Measurements from ENCODE around the gene RICTOR.
"Not testable (repeated sequence)": the region's sequence is repeated elsewhere in the genome, so short reads cannot be mapped to it uniquely, and the experiment has no call there.

The RICTOR gene

DNA sequence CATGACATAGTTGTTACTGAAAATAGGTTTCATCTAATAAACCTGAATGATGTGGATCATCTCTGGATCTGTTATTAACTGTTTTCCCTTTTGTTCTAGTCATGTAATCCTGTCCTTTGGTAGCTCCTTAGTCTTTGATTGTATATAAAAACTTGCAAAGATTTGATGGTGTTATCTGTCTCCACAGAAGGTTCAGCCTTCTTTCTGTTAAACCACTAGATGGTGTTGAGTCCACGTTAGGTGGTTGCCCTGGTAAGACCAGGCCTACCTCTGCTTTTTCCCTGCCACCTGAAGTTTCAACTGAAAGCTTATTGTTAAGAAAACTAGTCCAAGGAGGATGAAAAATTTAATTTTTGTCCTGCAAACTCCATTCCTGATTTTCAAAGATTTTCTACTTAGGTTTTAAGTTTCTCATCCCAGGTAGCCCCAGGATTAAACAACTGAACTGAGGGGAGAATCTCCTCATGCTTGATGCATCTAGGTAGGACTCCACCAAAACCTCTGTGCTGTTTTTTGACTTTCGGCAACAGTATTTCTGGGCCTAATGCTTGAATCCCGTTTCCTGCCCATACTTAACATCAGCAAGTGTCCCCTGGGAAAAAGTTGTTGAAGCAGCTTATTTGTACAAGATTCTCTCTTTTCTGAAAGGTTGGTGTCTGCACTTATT is 68.5 kb downstream of the RICTOR start:
- DNase-seq = no peak

DNA sequence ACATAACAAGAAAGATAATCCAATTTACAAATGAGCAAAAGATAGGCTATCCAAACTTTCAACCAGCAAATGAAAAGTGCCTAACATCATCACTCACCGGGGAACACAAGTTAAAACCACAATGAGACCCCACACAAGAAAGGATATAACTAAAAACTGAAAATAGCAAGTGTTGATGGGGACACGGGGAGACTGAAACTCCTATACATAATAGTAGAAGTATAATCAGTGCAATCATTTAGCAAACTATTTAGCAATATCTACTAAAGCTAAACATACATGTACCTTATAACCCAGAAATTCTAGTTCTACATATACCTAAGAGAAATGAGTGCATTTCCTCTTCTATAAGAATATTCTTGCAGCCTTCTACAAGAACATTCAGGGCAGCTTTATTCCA is 72.5 kb downstream of the RICTOR start:
- DNase-seq = no peak

DNA sequence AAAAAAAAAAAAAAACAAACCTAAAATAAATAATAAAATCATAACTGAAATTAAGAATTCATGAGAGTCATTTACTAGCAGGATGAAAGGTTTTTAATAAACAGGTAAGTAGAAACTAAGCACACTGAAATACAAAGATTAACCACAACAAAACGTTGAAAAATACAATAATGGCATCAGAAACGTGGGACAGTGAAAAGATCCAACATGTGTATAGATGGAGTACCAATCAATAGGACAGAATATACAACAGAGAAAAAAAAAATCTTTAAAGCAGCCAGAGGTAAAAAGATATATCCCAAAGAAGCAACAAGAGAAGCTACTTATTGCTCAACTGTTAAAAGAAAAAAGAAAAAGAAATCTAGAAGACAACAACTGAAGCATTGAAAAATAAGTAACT is 75.2 kb downstream of the RICTOR start:
- DNase-seq = no peak

DNA sequence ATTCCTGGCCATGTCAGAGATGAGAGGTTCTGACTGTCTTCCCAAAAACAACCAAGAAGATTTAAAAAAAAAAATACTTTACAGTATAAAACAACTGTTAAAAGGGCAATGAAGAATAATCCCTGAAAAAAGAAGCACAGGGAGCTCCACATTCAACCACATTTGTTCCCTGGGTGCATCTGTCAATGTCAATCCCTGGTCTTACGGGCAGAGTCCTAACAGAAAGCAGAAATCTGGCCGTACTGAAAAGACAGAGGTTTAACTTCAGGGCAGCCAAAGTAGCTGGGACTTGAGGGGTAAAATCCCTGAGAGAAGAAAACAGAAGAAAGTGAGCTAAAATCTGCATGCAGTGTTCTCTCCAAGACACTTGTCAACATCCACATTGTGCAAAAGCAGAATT is 76.6 kb downstream of the RICTOR start:
- DNase-seq = no peak

- DNase-seq = no peak
Measured at GRCh38 chr5:38996123-38996522, 78.1 kb downstream of the RICTOR start.

DNA sequence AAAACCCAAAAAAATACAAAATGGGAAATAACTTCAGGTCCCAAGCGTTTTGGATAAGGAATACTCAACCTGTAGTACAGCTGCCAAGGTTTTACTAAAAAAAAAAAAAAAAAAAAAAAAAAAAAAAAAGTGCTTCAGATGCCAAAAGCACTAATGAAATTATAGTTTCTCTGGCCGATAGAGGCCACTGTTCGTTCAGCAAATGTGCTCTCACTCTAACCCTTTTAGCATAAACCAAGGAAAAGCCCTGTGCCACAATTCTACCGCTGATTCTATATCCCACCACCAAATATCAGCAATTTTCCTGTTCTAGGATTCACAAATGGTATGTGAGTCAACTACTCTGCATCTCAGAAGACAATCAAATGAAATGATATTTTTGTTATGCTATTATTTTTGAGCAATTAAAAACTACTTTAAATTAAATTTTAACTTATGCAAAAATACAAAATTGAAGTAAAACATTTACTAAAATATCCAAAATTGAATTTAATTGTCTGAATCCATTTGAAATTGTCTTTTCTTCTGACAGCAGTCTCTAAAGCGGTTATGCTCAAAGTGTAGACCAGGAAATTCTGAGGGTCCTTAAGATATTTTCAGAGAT is 79.8 kb downstream of the RICTOR start:
- no peak for DNase-seq

GRCh38 chr5:38989974-38990719 is 84.1 kb downstream of the RICTOR start:
- DNase-seq = not testable (repeated sequence)

GRCh38 chr5:38985909-38986452 is 88.2 kb downstream of the RICTOR start:
- DNase-seq = no peak

DNA sequence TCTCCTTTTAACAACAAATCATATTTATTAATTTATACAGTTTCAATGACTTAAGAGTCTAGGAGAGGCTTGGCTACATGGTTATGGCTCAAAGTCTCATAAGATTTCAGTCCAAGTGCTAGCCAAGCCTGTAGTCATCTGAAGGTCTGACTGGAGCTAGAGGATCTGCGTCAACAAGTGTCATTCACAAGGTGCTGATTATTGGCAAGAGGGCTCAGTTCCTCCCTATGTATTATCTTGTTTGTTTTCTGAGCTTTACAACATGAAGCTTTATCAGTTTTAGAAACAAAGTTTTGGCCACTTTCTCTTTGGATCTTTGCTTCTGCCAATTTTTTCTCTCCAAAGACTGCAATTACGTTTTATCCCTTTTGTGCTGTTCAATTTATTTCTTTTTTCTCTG is 94.7 kb downstream of the RICTOR start:
- DNase-seq = no peak

DNA sequence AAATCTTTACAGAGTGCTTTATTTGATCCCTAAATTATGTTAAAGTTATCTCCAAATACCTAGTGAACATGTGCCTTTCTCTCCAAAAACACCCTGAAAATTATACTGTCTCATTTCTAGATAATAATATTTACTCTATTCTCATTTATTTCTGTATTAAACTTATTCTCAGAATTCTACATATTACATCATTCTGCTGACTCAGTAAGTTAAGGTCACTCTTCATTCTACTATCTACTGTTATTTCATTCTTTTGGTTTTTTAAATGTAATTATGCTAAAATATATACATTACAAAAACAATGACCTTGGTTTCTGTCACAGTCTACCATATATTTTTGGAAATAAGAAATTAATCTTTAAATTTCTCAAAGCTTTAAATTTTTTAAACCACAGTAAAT is 96.2 kb downstream of the RICTOR start:
- DNase-seq = no peak

- no peak for DNase-seq
Measured at GRCh38 chr5:38968665-38969064, 105.5 kb downstream of the RICTOR start.

- no peak for DNase-seq
Measured at GRCh38 chr5:38961691-38962090, 112.5 kb downstream of the RICTOR start.

GRCh38 chr5:38953426-38954012 is 120.7 kb downstream of the RICTOR start:
- DNase-seq = no peak

- DNase-seq = no peak
Measured at GRCh38 chr5:38948501-38948900, 125.7 kb downstream of the RICTOR start.

GRCh38 chr5:38944282-38944681 is 129.9 kb downstream of the RICTOR start:
- DNase-seq = no peak

- DNase-seq = no peak
Measured at GRCh38 chr5:38941912-38942311, 132.3 kb downstream of the RICTOR start.

GRCh38 chr5:38940230-38940858 is 133.9 kb downstream of the RICTOR start:
- DNase-seq = no peak

DNA sequence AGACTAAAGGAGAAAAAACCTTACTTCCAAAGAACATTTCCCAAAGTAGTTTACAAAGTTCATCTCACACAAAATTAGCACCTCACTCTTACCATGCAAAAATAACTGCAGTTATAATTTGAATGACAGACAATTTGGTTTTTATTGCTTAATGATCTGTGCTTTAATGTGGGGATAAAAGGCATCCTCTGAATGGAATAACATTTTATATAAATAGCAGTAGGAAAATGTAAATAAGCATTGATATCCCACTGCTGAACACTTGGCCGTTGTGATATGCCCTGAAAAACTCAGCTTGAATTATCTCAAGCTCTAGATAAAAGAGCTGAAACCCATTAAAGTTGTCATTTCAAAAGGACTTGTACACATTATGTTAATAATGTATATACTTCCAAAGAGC is 135.2 kb downstream of the RICTOR start:
- DNase-seq = no peak

DNA sequence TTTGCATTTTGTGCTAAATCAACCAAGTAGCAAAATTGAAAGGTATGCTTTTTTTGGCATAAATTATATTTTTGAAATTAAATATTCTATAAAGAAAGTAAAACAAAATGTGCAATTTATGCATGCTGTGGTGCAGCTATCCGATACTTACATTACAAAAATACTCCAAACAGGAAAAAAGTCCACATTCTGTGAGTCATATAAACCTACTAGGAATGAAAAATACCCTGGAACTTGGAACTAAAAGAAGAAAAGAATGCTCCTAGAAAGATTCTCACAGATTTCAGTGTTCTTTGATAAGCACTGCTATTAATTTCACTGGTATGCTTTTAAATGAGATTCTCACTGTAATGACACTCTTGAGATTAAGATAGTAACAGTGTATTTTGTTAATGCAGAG is 135.8 kb downstream of the RICTOR start:
- DNase-seq = no peak

GRCh38 chr5:38936269-38936668 is 137.9 kb downstream of the RICTOR start:
- DNase-seq = no peak

DNA sequence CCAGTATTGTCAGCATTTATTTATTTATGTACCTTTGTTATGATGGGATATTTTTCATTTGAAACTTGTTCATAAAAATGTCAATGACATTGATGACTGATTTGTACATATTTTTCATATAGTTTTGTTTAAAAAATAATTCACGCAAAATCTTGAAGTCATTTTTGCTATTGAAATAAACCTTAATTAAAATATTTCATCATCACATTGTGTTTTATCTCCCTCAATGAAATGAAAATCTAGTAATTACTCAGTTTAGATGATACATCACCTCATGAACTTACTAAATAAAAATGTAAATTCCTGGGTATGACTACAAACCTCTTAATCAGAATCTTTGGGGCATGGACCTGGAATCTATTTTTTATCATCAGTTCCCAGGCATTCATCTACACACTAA is 138.8 kb downstream of the RICTOR start:
- DNase-seq = no peak

- no peak for DNase-seq
Measured at GRCh38 chr5:38932854-38933408, 141.3 kb downstream of the RICTOR start.

GRCh38 chr5:38931731-38932130 is 142.5 kb downstream of the RICTOR start:
- DNase-seq = no peak
